IMR-90 (cell line): Measurements from ENCODE around the gene FUT6. TPM values are rescaled to one million over a fixed set of nuclear protein-coding genes. Genes with fewer than 3 reads are reported as not detected.
"Not testable (repeated sequence)": the region's sequence is repeated elsewhere in the genome, so short reads cannot be mapped to it uniquely, and the experiment has no call there.

Experiments used
- ATAC-seq: fragments of 200-7000 bp; cut with Tn5 transposase; 2 replicates; pipeline ENCODE4 v1.9.1; 2020; ENCODE audit warnings: low read depth, mild to moderate bottlenecking, moderate library complexity
- BruUV-seq: library from RNA; stranded (reverse); fragments of 400-500 nt; replicated peaks from 2 replicates; lab custom pipeline; 2021; lab: Mats Ljungman, UMichigan
- CTCF ChIA-PET: fragments of 300-600 bp; formaldehyde crosslinking; extraction: SDS; loops from one replicate; lab custom pipeline; 2021; ENCODE audit warnings: antibody characterized with exemption; lab: Yijun Ruan, JAX
- POLR2A ChIA-PET: fragments of 300-600 bp; sonication (Branson Sonifier 250); formaldehyde crosslinking; loops from one replicate; lab custom pipeline; 2022; ENCODE audit warnings: antibody characterized with exemption; ENCODE audit not compliant: unreplicated experiment; lab: Charles Lee
- DNase-seq: peaks from one replicate; pipeline ENCODE4 v3.0.0; 2013
- H2AFZ ChIP-seq: replicated peaks from 2 replicates; pipeline ENCODE3; 2013; ENCODE audit warnings: low read length, mild to moderate bottlenecking; ENCODE audit not compliant: poor library complexity
- H2AK5ac ChIP-seq: 2 replicates; pipeline ENCODE4 v1.6.1; 2013; ENCODE audit warnings: low read depth, low read length, inconsistent platforms
- H2AK9ac ChIP-seq: replicated peaks from 2 replicates; pipeline ENCODE3; 2013; ENCODE audit warnings: mild to moderate bottlenecking, low read depth, low read length, moderate library complexity; ENCODE audit not compliant: poor library complexity
- H2BK120ac ChIP-seq: 2 replicates; pipeline ENCODE4 v1.6.1; 2013; ENCODE audit warnings: low read depth, low read length, inconsistent platforms
- H2BK15ac ChIP-seq: 3 replicates; pipeline ENCODE4 v1.6.1; 2013; ENCODE audit warnings: low read depth, low read length, inconsistent platforms
- H2BK20ac ChIP-seq: 2 replicates; pipeline ENCODE4 v1.6.1; 2013; ENCODE audit warnings: low read depth, mild to moderate bottlenecking, inconsistent platforms, low read length, moderate library complexity
- H2BK5ac ChIP-seq: 2 replicates; pipeline ENCODE4 v1.6.1; 2013; ENCODE audit warnings: mild to moderate bottlenecking, low read depth, low read length, inconsistent platforms; ENCODE audit not compliant: poor library complexity, severe bottlenecking
- H3K14ac ChIP-seq: replicated peaks from 2 replicates; pipeline ENCODE4 v1.6.1; 2013; ENCODE audit warnings: low read depth, low read length, inconsistent platforms
- H3K18ac ChIP-seq: 2 replicates; pipeline ENCODE4 v1.6.1; 2013; ENCODE audit warnings: low read depth, low read length, control low read depth
- H3K23ac ChIP-seq: 2 replicates; pipeline ENCODE4 v1.6.1; 2013; ENCODE audit warnings: low read depth, low read length, inconsistent platforms
- H3K27ac ChIP-seq: 2 replicates; pipeline ENCODE4 v1.5.1; 2013; ENCODE audit warnings: mild to moderate bottlenecking, control low read depth, low read length; ENCODE audit not compliant: insufficient read depth
- H3K27me3 ChIP-seq: 2 replicates; pipeline ENCODE4 v1.6.1; 2013; ENCODE audit warnings: low read length; ENCODE audit not compliant: control insufficient read depth, insufficient read depth
- H3K36me3 ChIP-seq: 2 replicates; pipeline ENCODE4 v1.6.1; 2013; ENCODE audit warnings: low read length, mixed read lengths; ENCODE audit not compliant: control insufficient read depth, insufficient read depth
- H3K4ac ChIP-seq: 2 replicates; pipeline ENCODE4 v1.6.1; 2013; ENCODE audit warnings: low read depth, low read length, inconsistent platforms
- H3K4me1 ChIP-seq: 2 replicates; pipeline ENCODE4 v1.6.1; 2013; ENCODE audit warnings: low read length, mixed read lengths; ENCODE audit not compliant: control insufficient read depth, insufficient read depth
- H3K4me2 ChIP-seq: 2 replicates; pipeline ENCODE4 v1.6.1; 2013; ENCODE audit warnings: low read depth, mild to moderate bottlenecking, control low read depth, low read length, moderate library complexity
- H3K4me3 ChIP-seq: 2 replicates; pipeline ENCODE4 v1.5.1; 2013; ENCODE audit warnings: low read depth, mild to moderate bottlenecking, control low read depth, low read length, moderate library complexity; ENCODE audit not compliant: insufficient read depth
- H3K56ac ChIP-seq: 2 replicates; pipeline ENCODE4 v1.6.1; 2013; ENCODE audit warnings: low read length, inconsistent platforms; ENCODE audit not compliant: insufficient read depth; ENCODE audit errors: extremely low read depth
- H3K79me1 ChIP-seq, 2 experiments: 2 replicates each; pipeline ENCODE4 v1.6.1; 2013; ENCODE audit warnings: low read length in 2 of 2, inconsistent platforms in 1 of 2, low read depth in 1 of 2
- H3K9ac ChIP-seq: 2 replicates; pipeline ENCODE4 v1.6.1; 2013; ENCODE audit warnings: low read depth, low read length, control low read depth
- H3K9me1 ChIP-seq: 2 replicates; pipeline ENCODE4 v1.6.1; 2013; ENCODE audit warnings: low read length, inconsistent platforms; ENCODE audit not compliant: insufficient read depth
- H3K9me3 ChIP-seq: 2 replicates; pipeline ENCODE4 v1.6.1; 2013; ENCODE audit warnings: low read length; ENCODE audit not compliant: control insufficient read depth, insufficient read depth
- H4K20me1 ChIP-seq: 2 replicates; pipeline ENCODE4 v1.6.1; 2013; ENCODE audit warnings: low read length, inconsistent platforms; ENCODE audit not compliant: insufficient read depth
- H4K5ac ChIP-seq: 2 replicates; pipeline ENCODE4 v1.6.1; 2013; ENCODE audit warnings: mild to moderate bottlenecking, low read depth, low read length, control low read depth
- H4K8ac ChIP-seq, 2 experiments: 2 replicates each; pipeline ENCODE4 v1.6.1; 2013; ENCODE audit warnings: low read depth in 2 of 2, low read length in 2 of 2, control low read depth in 1 of 2, inconsistent platforms in 1 of 2
- H4K91ac ChIP-seq: 2 replicates; pipeline ENCODE4 v1.6.1; 2013; ENCODE audit warnings: low read depth, low read length, inconsistent platforms; ENCODE audit not compliant: insufficient read depth
- POLR2A ChIP-seq: IDR thresholded peaks from 2 replicates; pipeline ENCODE4 v1.6.1; 2012; ENCODE audit warnings: mild to moderate bottlenecking, low read depth, low read length
- RAD21 ChIP-seq: IDR thresholded peaks from 2 replicates; pipeline ENCODE4 v1.6.1; 2012; ENCODE audit warnings: low read length, improper control_type of control experiment
- WGBS, 2 experiments: methylation state at CpG; one replicate each; pipeline versions ENCODE4 v1.1.5 to v1.1.7; 2013; ENCODE audit warnings: missing lambda C conversion rate in 2 of 2; ENCODE audit not compliant: insufficient read length in 1 of 2; ENCODE audit errors: extremely low coverage in 2 of 2; 5-methylcytosine and 5-hydroxymethylcytosine counted together
- dilution Hi-C: fragments of 300-500 bp; cut with HindIII; formaldehyde crosslinking; loops from one replicate; pipeline ENCODE4 v1.14.3; 2018; ENCODE audit warnings: low sequenced_read_pairs; ENCODE audit not compliant: unreplicated experiment
- in situ Hi-C: fragments of 300-500 bp; cut with MboI; formaldehyde crosslinking; loops from 3 replicates; pipeline ENCODE4 v1.14.3; 2019; ENCODE audit warnings: low sequenced_read_pairs, inconsistent platforms, mixed read lengths
- intact Hi-C: fragments of 100-400 bp; cut with micrococcal nuclease; formaldehyde crosslinking; loops from 2 replicates; pipeline ENCODE4 v1.10.0; 2022
- polyA plus RNA-seq, 3 experiments: library from polyadenylated mRNA; depleted of rRNA; stranded (reverse); fragments of >200 nt; gene quantifications; 2 replicates each; pipeline ENCODE4 v1.2.3, GENCODE V29; 2012; ENCODE audit warnings: low replicate concordance in 1 of 3
- total RNA-seq: library from RNA; depleted of rRNA; stranded (reverse); fragments of >200 nt; gene quantifications from 2 replicates; pipeline ENCODE4 v1.2.3, GENCODE V29; 2012

The FUT6 gene
- total and polyA plus RNA-seq, 2 of the 4 experiments (the other 2 are of a cell fraction) = not detected

- no peak for TF ChIP-seq RAD21
These were observed 56.3 kb downstream of the FUT6 start (continued) for GRCh38 chr19:5782945-5783919.

DNA sequence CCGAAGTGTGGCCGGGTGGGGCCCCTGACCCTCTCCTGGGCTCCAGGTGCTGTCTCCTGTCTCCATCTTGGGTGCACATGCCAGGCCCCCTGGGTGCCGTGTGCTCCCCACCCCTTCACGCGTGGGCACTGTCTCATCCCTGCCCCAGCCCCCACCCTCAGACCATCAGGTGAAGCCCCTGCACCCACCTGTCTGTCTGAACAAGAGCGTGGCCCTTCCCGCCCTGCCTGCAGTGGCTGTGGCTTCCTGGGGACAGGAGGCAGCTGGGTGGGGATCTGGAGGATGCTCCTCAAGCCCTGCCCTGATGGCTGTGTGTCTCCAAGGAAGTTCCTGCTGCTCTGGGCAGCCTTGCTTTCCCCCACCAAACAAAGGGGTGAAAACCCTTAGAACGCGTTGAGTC is 57.2 kb downstream of the FUT6 start:
- Histone ChIP-seq H4K91ac (no peak overlapping the region), H3K4me3 (no peak overlapping the region), H3K27ac (no peak overlapping the region), H4K8ac (no peak overlapping the region), H2BK120ac (no peak overlapping the region), H3K4ac (no peak overlapping the region), H4K5ac (no peak overlapping the region), H2BK20ac (no peak overlapping the region), H3K4me2 (no peak overlapping the region), H3K23ac (no peak overlapping the region), H3K79me1 (no peaks in the 10 kb centered on the region), H3K56ac (no peak overlapping the region), H3K36me3 (peaks cover 26% of the 10 kb centered on the region), H2AK5ac (no peak overlapping the region), H4K20me1 (no peaks in the 10 kb centered on the region), H3K27me3 (no peaks in the 10 kb centered on the region), H2BK5ac (no peak overlapping the region), H2AFZ (no peak overlapping the region), H3K9me3 (no peaks in the 10 kb centered on the region), H3K9me1 (no peaks in the 10 kb centered on the region), H3K18ac (no peak overlapping the region), H3K4me1 (no peaks in the 10 kb centered on the region), H2BK15ac (no peak overlapping the region), H3K9ac (no peak overlapping the region), H3K14ac (no peak overlapping the region), H2AK9ac (no peak overlapping the region)
- intact Hi-C loops (no loop called here), dilution Hi-C loops (no loop called here), in situ Hi-C loops (no loop called here)
- ChIA-PET CTCF (no interaction called here), POLR2A (no interaction called here)
- WGBS, 2 experiments = 92% methylated on average over 2 of the region's 9 CpGs; no CpG with 5 or more reads in 1 of the 2 experiments
- TF ChIP-seq POLR2A = no peak
- no TSS peak for BruUV-seq
- no peak for DNase-seq
- ATAC-seq = no peak

- H3K14ac ChIP-seq, H4K91ac ChIP-seq, H3K4me3 ChIP-seq, in situ Hi-C loops, H3K4ac ChIP-seq, H3K4me2 ChIP-seq, H4K5ac ChIP-seq, H2AFZ ChIP-seq, H3K9ac ChIP-seq, H2BK15ac ChIP-seq, H2AK9ac ChIP-seq, BruUV-seq, ATAC-seq, H3K4me1 ChIP-seq, H2AK5ac ChIP-seq, intact Hi-C loops, H3K23ac ChIP-seq, DNase-seq, dilution Hi-C loops, H2BK5ac ChIP-seq, H3K79me1 ChIP-seq, H2BK20ac ChIP-seq, H3K27ac ChIP-seq, H3K56ac ChIP-seq, H4K20me1 ChIP-seq, H3K9me3 ChIP-seq, H3K27me3 ChIP-seq, H3K9me1 ChIP-seq, H3K18ac ChIP-seq, H2BK120ac ChIP-seq, H4K8ac ChIP-seq: not testable (repeated sequence)
- 94% methylated on average over 5 of the region's 11 CpGs; no CpG with 5 or more reads in 1 of the 2 experiments for WGBS, 2 experiments
- peaks cover 13% of the 10 kb centered on the region for H3K36me3 ChIP-seq
- ChIA-PET CTCF (interaction anchor here (0.6 kb wide), 1 partner anchor 1717 kb away, joined by 3 read pairs; no protein-coding TSS in a partner anchor), POLR2A (interaction anchor here (0.6 kb wide), 1 partner anchor 389 kb away, joined by 3 read pairs; no protein-coding TSS in a partner anchor)
These were observed 58.6 kb downstream of the FUT6 start for GRCh38 chr19:5780916-5781315.
